SK-N-SH treated with all-trans-retinoic acid at 6 μM for 48 hours (cell line): ENCODE data around the gene FGD5.

ENCODE experiments used
- ATAC-seq: fragments of 200-7000 bp; cut with Tn5 transposase; 3 replicates; pipeline ENCODE4 v1.9.1; 2020; ENCODE audit warnings: mild to moderate bottlenecking, moderate library complexity
- ARNTL ChIP-seq: fragments of 450-650 bp; formaldehyde crosslinking; IDR thresholded peaks from 2 replicates; pipeline ENCODE4 v1.5.0; 2020; ENCODE audit warnings: low read depth, mild to moderate bottlenecking, moderate library complexity, borderline replicate concordance
- BACH2 ChIP-seq: fragments of 250-450 bp; sonication (Bioruptor Pico); IDR thresholded peaks from 2 replicates; pipeline ENCODE4 v1.9.0; 2021; ENCODE audit warnings: mild to moderate bottlenecking, borderline replicate concordance
- CREB5 ChIP-seq: fragments of 250-450 bp; sonication (Bioruptor Pico); IDR thresholded peaks from 2 replicates; pipeline ENCODE4 v1.5.1; 2020; ENCODE audit warnings: low read depth, mild to moderate bottlenecking, moderate library complexity
- CSDC2 ChIP-seq: fragments of 250-450 bp; sonication (Bioruptor Pico); IDR thresholded peaks from 2 replicates; pipeline ENCODE4 v1.5.0; 2020; ENCODE audit warnings: mild to moderate bottlenecking, moderate library complexity
- CSRNP3 ChIP-seq: fragments of 250-450 bp; sonication (Bioruptor Pico); IDR thresholded peaks from 2 replicates; pipeline ENCODE4 v1.5.1; 2021; ENCODE audit warnings: mild to moderate bottlenecking, moderate library complexity
- ESRRG ChIP-seq: fragments of 250-450 bp; sonication (Bioruptor Pico); IDR thresholded peaks from 2 replicates; pipeline ENCODE4 v1.6.1; 2021; ENCODE audit warnings: mild to moderate bottlenecking
- GLIS3 ChIP-seq: fragments of 250-450 bp; sonication (Bioruptor Pico); IDR thresholded peaks from 2 replicates; pipeline ENCODE4 v1.5.0; 2020; ENCODE audit warnings: mild to moderate bottlenecking, moderate library complexity
- ISL1 ChIP-seq: fragments of 250-450 bp; sonication (Bioruptor Pico); IDR thresholded peaks from 2 replicates; pipeline ENCODE4 v2.1.2; 2022; ENCODE audit warnings: mild to moderate bottlenecking, moderate library complexity
- OSR1 ChIP-seq: fragments of 250-450 bp; sonication (Bioruptor Pico); IDR thresholded peaks from 2 replicates; pipeline ENCODE4 v1.8.0; 2022; ENCODE audit warnings: moderate library complexity, mild to moderate bottlenecking, inconsistent platforms
- POU6F1 ChIP-seq: fragments of 250-450 bp; sonication (Bioruptor Pico); IDR thresholded peaks from 2 replicates; pipeline ENCODE4 v1.8.0; 2021; ENCODE audit warnings: low read depth, mild to moderate bottlenecking, moderate library complexity, borderline replicate concordance
- PPARA ChIP-seq: fragments of 250-450 bp; sonication (Bioruptor Pico); IDR thresholded peaks from 2 replicates; pipeline ENCODE4 v1.5.0; 2020; ENCODE audit warnings: mild to moderate bottlenecking, borderline replicate concordance
- RARB ChIP-seq: fragments of 250-450 bp; sonication (Bioruptor Pico); IDR thresholded peaks from 2 replicates; pipeline ENCODE4 v1.8.0; 2021; ENCODE audit warnings: mild to moderate bottlenecking, moderate library complexity
- SNAI2 ChIP-seq: fragments of 250-450 bp; sonication (Bioruptor Pico); IDR thresholded peaks from 2 replicates; pipeline ENCODE4 v1.5.0; 2020; ENCODE audit warnings: mild to moderate bottlenecking, moderate library complexity
- TCF4 ChIP-seq: fragments of 250-450 bp; sonication (Bioruptor Pico); IDR thresholded peaks from 2 replicates; pipeline ENCODE4 v1.8.0; 2021; ENCODE audit warnings: mild to moderate bottlenecking, moderate library complexity, borderline replicate concordance
- TOX ChIP-seq: fragments of 250-450 bp; sonication (Bioruptor Pico); IDR thresholded peaks from 2 replicates; pipeline ENCODE4 v1.8.0; 2021; ENCODE audit warnings: mild to moderate bottlenecking, moderate library complexity, borderline replicate concordance
- TSHZ2 ChIP-seq: fragments of 250-450 bp; sonication (Bioruptor Pico); IDR thresholded peaks from 2 replicates; pipeline ENCODE4 v1.5.0; 2020; ENCODE audit warnings: mild to moderate bottlenecking, moderate library complexity
- ZC3H10 ChIP-seq: fragments of 250-450 bp; sonication (Bioruptor Pico); IDR thresholded peaks from 2 replicates; pipeline ENCODE4 v1.5.1; 2021; ENCODE audit warnings: mild to moderate bottlenecking, moderate library complexity
- ZFP3 ChIP-seq: fragments of 250-450 bp; sonication (Bioruptor Pico); IDR thresholded peaks from 2 replicates; pipeline ENCODE4 v1.5.0; 2020; ENCODE audit warnings: mild to moderate bottlenecking, moderate library complexity
- ZFP30 ChIP-seq: fragments of 450-650 bp; formaldehyde crosslinking; IDR thresholded peaks from 2 replicates; pipeline ENCODE4 v1.5.0; 2022; ENCODE audit warnings: mild to moderate bottlenecking, moderate library complexity
- ZNF565 ChIP-seq: fragments of 450-650 bp; formaldehyde crosslinking; conservative IDR thresholded peaks from 2 replicates; pipeline ENCODE4 v1.5.0; 2020; ENCODE audit warnings: low read depth, mild to moderate bottlenecking, moderate library complexity
- ZNF70 ChIP-seq: fragments of 450-650 bp; formaldehyde crosslinking; IDR thresholded peaks from 2 replicates; pipeline ENCODE4 v1.5.0; 2020; ENCODE audit warnings: mild to moderate bottlenecking, moderate library complexity
- ZNF8 ChIP-seq: fragments of 450-650 bp; formaldehyde crosslinking; IDR thresholded peaks from 2 replicates; pipeline ENCODE4 v1.5.0; 2020; ENCODE audit warnings: mild to moderate bottlenecking, moderate library complexity

Gene FGD5

GRCh38 chr3:14869917-14870782 is 51.4 kb downstream of the FGD5 start:
- ATAC-seq = no peak
- TF ChIP-seq ZFP3 (CRISPR knock-in tag) = no peak
- TF ChIP-seq PPARA (CRISPR knock-in tag) = no peak
- TF ChIP-seq ISL1 (CRISPR knock-in tag) = no peak
- no peak for TF ChIP-seq CREB5 (CRISPR knock-in tag)
- no peak for TF ChIP-seq POU6F1 (CRISPR knock-in tag)
- TF ChIP-seq ZC3H10 (CRISPR knock-in tag) = no peak
- TF ChIP-seq TCF4 (CRISPR knock-in tag) = no peak
- no peak for TF ChIP-seq ZNF70 (CRISPR knock-in tag)

GRCh38 chr3:14870783-14871060 is 52.0 kb downstream of the FGD5 start:
- TF ChIP-seq TSHZ2 (CRISPR knock-in tag) (no peak), ARNTL (CRISPR knock-in tag) (no peak), ZNF70 (CRISPR knock-in tag) (no peak), CSRNP3 (CRISPR knock-in tag) (no peak), CREB5 (CRISPR knock-in tag) (no peak), OSR1 (CRISPR knock-in tag) (no peak), ZFP3 (CRISPR knock-in tag) (no peak), GLIS3 (CRISPR knock-in tag) (no peak), ZNF8 (CRISPR knock-in tag) (no peak), RARB (CRISPR knock-in tag) (no peak), SNAI2 (CRISPR knock-in tag) (no peak), ZC3H10 (CRISPR knock-in tag) (no peak), POU6F1 (CRISPR knock-in tag) (no peak)
- ATAC-seq = no peak

GRCh38 chr3:14871456-14872200 is 52.9 kb downstream of the FGD5 start:
- no peak for ATAC-seq
- TF ChIP-seq RARB (CRISPR knock-in tag) = no peak
- TF ChIP-seq ISL1 (CRISPR knock-in tag) = no peak
- no peak for TF ChIP-seq OSR1 (CRISPR knock-in tag)
- TF ChIP-seq ZFP30 (CRISPR knock-in tag) = no peak
- no peak for TF ChIP-seq ESRRG
- no peak for TF ChIP-seq ARNTL (CRISPR knock-in tag)
- no peak for TF ChIP-seq BACH2
- TF ChIP-seq GLIS3 (CRISPR knock-in tag) = no peak
- no peak for TF ChIP-seq TOX (CRISPR knock-in tag)
- TF ChIP-seq PPARA (CRISPR knock-in tag) = no peak
- no peak for TF ChIP-seq ZNF565 (CRISPR knock-in tag)
- no peak for TF ChIP-seq CSDC2 (CRISPR knock-in tag)
- TF ChIP-seq TCF4 (CRISPR knock-in tag) = no peak
